Colonic mucosa (tissue), 4 donors: ENCODE data around the gene BLNK. TPM values are rescaled to one million over a fixed set of nuclear protein-coding genes. Genes with fewer than 3 reads are reported as not detected.

Experiments used
- DNase-seq: peaks from one replicate; pipeline ENCODE4 v3.0.0-alpha.2; 2020
- H3K27ac ChIP-seq: fragments of 200-600 bp; one replicate; pipeline ENCODE4 v1.8.0; 2021
- H3K27me3 ChIP-seq: fragments of 200-600 bp; one replicate; pipeline ENCODE4 v1.8.0; 2021
- H3K36me3 ChIP-seq: fragments of 200-600 bp; one replicate; pipeline ENCODE4 v1.8.0; 2021
- H3K4me1 ChIP-seq: fragments of 200-600 bp; one replicate; pipeline ENCODE4 v1.8.0; 2021; ENCODE audit warnings: mild to moderate bottlenecking
- H3K4me3 ChIP-seq: fragments of 200-600 bp; one replicate; pipeline ENCODE4 v1.8.0; 2021
- H3K9ac ChIP-seq, 2 donors: one replicate each; pipeline ENCODE4 v1.7.0; 2013; ENCODE audit warnings: control low read depth in 2 of 2, low read depth in 2 of 2, low read length in 2 of 2
- H3K9me3 ChIP-seq: fragments of 200-600 bp; one replicate; pipeline ENCODE4 v1.8.0; 2021
- intact Hi-C: fragments of 100-400 bp; cut with DNase I; formaldehyde crosslinking; loops from one replicate; pipeline ENCODE4 v1.14.1; 2022
- total RNA-seq, 2 donors: library from RNA; stranded (reverse); fragmentation: NEBNext Ultra II Directional in 1 of 2; extraction: Animal tissue kit (Norgen Biotek cat#: 25700) in 1 of 2; gene quantifications; one replicate each; pipeline ENCODE4 v1.2.1, GENCODE V29; 2021
- TF ChIP-seq, protein P1 (sequence below): fragments of 200-600 bp; IDR thresholded peaks from one replicate; pipeline ENCODE4 v1.8.0; 2022; ENCODE audit warnings: antibody characterized with exemption, mild to moderate bottlenecking
- donor health status: healthy.
- donor health status: DM: no; HTN: no; CAD: no.
- donor health status: DM: no; HTN: no; CAD: no.

BLNK gene
- total RNA-seq, 2 donors from 2014 or later: 13.5 to 24.0 TPM

DNA sequence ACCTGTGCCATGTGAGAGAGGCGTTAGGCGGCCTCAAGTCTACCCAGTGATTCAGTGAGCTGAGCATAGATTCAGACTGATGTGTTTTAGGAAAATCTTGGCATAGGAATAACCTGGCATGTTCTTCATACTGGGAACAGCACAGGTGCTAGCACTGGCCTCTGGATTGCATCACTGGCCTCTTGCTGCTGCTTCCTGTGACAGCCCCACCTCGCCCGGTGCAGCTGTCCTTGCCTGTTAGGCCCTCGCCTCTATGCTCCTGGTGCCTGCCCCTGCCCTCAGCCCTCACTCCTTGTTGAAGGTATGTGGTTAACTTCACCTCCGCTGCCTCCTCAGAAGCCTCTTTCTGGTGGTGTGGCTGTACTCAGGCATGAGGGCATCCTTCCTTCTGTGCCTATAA, 46.2 kb downstream of the BLNK start:
- DNase-seq: no peak
- H3K27ac ChIP-seq: no peak overlapping the region
- no peaks in the 10 kb centered on the region for H3K9me3 ChIP-seq
- no peak overlapping the region for H3K9ac ChIP-seq
- H3K4me3 ChIP-seq: no peak overlapping the region
- no peaks in the 10 kb centered on the region for H3K27me3 ChIP-seq
- TF ChIP-seq, protein P1, sequence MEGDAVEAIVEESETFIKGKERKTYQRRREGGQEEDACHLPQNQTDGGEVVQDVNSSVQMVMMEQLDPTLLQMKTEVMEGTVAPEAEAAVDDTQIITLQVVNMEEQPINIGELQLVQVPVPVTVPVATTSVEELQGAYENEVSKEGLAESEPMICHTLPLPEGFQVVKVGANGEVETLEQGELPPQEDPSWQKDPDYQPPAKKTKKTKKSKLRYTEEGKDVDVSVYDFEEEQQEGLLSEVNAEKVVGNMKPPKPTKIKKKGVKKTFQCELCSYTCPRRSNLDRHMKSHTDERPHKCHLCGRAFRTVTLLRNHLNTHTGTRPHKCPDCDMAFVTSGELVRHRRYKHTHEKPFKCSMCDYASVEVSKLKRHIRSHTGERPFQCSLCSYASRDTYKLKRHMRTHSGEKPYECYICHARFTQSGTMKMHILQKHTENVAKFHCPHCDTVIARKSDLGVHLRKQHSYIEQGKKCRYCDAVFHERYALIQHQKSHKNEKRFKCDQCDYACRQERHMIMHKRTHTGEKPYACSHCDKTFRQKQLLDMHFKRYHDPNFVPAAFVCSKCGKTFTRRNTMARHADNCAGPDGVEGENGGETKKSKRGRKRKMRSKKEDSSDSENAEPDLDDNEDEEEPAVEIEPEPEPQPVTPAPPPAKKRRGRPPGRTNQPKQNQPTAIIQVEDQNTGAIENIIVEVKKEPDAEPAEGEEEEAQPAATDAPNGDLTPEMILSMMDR: no peak
- intact Hi-C loops: loop anchor here (10.0 kb wide), 1 partner anchor 210 kb away; no protein-coding TSS in a partner anchor
- no peaks in the 10 kb centered on the region for H3K4me1 ChIP-seq
- peaks cover 4% of the 10 kb centered on the region for H3K36me3 ChIP-seq

DNA sequence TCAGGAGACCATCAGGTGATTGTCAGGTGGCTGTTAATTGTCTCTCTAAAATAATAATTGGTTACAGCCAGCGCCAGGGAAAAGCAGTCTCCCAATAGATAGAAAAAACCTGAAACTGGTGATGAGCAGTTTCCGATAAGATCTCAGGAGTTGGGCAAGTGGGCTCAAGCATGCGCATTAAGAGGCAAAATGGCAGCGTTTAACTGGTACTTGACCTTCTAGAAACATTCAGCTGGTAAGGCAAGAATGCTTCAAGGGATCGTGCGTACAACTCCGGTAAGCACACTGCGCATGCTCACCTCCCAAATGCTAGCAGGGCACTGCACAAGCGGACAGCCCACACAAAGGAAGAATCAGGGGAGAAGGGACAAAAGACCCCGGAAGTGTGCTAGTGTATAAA, 48.5 kb downstream of the BLNK start:
- no peaks in the 10 kb centered on the region for H3K4me1 ChIP-seq
- H3K27ac ChIP-seq: no peak overlapping the region
- intact Hi-C loops: loop anchor here (10.0 kb wide), 1 partner anchor 208 kb away; no protein-coding TSS in a partner anchor
- no peak overlapping the region for H3K4me3 ChIP-seq
- TF ChIP-seq, protein P1: no peak
- no peaks in the 10 kb centered on the region for H3K27me3 ChIP-seq
- no peaks in the 10 kb centered on the region for H3K9me3 ChIP-seq
- peak; percentile 7 for DNase-seq
- H3K36me3 ChIP-seq: peaks cover 4% of the 10 kb centered on the region
- no peak overlapping the region for H3K9ac ChIP-seq

DNA sequence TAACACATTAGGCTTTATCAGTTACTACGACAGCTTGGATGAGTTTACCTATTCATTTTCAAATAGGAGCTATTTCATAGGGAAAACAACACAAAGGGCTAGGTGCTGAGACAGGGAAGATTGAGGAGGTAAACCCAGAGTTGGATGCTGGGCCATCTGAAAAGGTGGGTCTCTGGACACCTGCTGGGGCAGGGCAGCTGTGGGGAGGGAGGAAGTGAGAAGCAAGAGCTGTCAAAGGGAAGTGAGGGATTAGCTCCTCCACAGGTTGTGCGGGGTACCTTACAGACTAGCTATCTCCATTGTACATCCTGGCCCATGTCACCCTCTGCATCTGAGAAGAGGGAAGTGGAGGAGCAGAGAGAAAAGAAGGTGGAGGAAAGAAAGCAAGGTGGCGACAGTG, 48.9 kb downstream of the BLNK start:
- Histone ChIP-seq H3K36me3 (peaks cover 4% of the 10 kb centered on the region), H3K27ac (no peak overlapping the region)
- intact Hi-C loops: loop anchor here (10.0 kb wide), 1 partner anchor 208 kb away; no protein-coding TSS in a partner anchor

DNA sequence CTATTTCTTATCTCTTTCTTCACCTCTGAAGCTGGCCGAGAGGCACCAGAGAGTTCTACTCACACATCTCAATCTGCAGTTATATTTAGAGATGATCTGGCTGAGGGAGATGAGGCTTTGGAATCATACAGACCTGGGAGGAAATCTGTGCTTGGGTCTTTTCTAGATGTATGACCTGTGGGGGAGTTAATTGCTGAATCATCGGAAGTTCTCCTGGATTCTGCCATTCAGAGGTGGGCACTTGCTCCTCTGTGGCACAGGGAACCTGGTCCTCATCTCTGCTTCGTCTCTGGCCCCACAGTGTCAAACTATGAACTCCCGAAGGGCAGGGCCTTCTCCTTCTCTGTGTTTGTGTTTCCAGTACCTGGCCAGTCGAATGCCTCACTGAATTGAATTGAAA, 52.5 kb downstream of the BLNK start:
- TF ChIP-seq, protein P1: no peak
- H3K4me3 ChIP-seq: no peak overlapping the region
- intact Hi-C loops: no loop called here
- no peaks in the 10 kb centered on the region for H3K4me1 ChIP-seq
- no peak for DNase-seq
- H3K9ac ChIP-seq: no peak overlapping the region
- no peaks in the 10 kb centered on the region for H3K9me3 ChIP-seq
- no peak overlapping the region for H3K27ac ChIP-seq
- no peaks in the 10 kb centered on the region for H3K27me3 ChIP-seq
- no peaks in the 10 kb centered on the region for H3K36me3 ChIP-seq

More for the DNA sequence above, 48.9 kb downstream of the BLNK start:
- Histone ChIP-seq H3K27me3 (no peaks in the 10 kb centered on the region), H3K4me1 (no peaks in the 10 kb centered on the region), H3K9ac (no peak overlapping the region), H3K4me3 (no peak overlapping the region), H3K9me3 (no peaks in the 10 kb centered on the region)
- TF ChIP-seq, protein P1: no peak
- peak; percentile 13 for DNase-seq

DNA sequence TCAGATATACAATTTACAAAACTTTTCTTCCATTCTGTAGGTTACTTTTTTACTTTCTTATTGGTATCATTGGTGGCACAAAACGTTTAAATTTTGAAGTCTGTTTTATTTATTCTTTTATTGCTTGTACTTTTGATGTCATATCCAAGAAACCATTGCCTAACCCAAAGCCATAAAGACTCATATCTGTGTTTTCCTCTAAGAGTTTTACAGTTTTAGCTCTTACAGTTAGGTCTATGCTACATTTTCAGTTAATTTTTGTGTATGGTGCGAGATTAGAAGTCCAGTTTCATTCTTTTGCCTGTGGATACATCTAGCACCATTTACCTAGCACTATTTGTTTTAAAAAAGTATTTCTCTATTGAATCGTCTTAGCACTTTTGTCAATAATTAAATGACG, 53.7 kb downstream of the BLNK start:
- H3K9me3 ChIP-seq: no peaks in the 10 kb centered on the region
- H3K4me1 ChIP-seq: no peaks in the 10 kb centered on the region
- no peak for DNase-seq
- H3K9ac ChIP-seq: no peak overlapping the region
- H3K27ac ChIP-seq: no peak overlapping the region
- H3K27me3 ChIP-seq: no peaks in the 10 kb centered on the region
- no peaks in the 10 kb centered on the region for H3K36me3 ChIP-seq
- TF ChIP-seq, protein P1: no peak
- intact Hi-C loops: no loop called here
- no peak overlapping the region for H3K4me3 ChIP-seq
